Trophoblast cell (in vitro differentiated cells and primary cell): ENCODE data around the gene CALML4.

ENCODE experiments used
- DNase-seq, 2 donors: peaks; one replicate each; pipeline ENCODE4 v3.0.0-alpha.2; 2016
- H2AFZ ChIP-seq: 2 replicates; pipeline ENCODE4 v1.6.1; 2013; ENCODE audit warnings: low read length, moderate library complexity, mild to moderate bottlenecking; ENCODE audit not compliant: insufficient read depth, poor library complexity
- H2AK5ac ChIP-seq: 2 replicates; pipeline ENCODE4 v1.6.1; 2013; ENCODE audit warnings: mild to moderate bottlenecking, low read length
- H2BK120ac ChIP-seq: 2 replicates; pipeline ENCODE4 v1.6.1; 2013; ENCODE audit warnings: low read length, mild to moderate bottlenecking, moderate library complexity; ENCODE audit not compliant: insufficient read depth, poor library complexity
- H2BK12ac ChIP-seq: 2 replicates; pipeline ENCODE4 v1.6.1; 2013; ENCODE audit warnings: mild to moderate bottlenecking, low read length, moderate library complexity
- H2BK5ac ChIP-seq: 2 replicates; pipeline ENCODE4 v1.6.1; 2013; ENCODE audit warnings: low read length, low read depth, moderate library complexity, mild to moderate bottlenecking; ENCODE audit not compliant: poor library complexity
- H3K14ac ChIP-seq: 2 replicates; pipeline ENCODE4 v1.6.1; 2013; ENCODE audit warnings: mild to moderate bottlenecking, low read length
- H3K18ac ChIP-seq: 2 replicates; pipeline ENCODE4 v1.6.1; 2013; ENCODE audit warnings: mild to moderate bottlenecking, low read length
- H3K23ac ChIP-seq: 2 replicates; pipeline ENCODE4 v1.6.1; 2013; ENCODE audit warnings: low read length
- H3K27ac ChIP-seq: 2 replicates; pipeline ENCODE4 v1.5.1; 2013; ENCODE audit warnings: low read depth, mild to moderate bottlenecking, inconsistent platforms, low read length, moderate library complexity
- H3K27me3 ChIP-seq: 2 replicates; pipeline ENCODE4 v1.6.1; 2013; ENCODE audit warnings: inconsistent platforms, mild to moderate bottlenecking, low read length, moderate library complexity; ENCODE audit not compliant: insufficient read depth
- H3K36me3 ChIP-seq, 2 experiments: 1 replicate in 1 of 2; 2 replicates in 1 of 2; pipeline ENCODE4 v1.6.1; 2013; ENCODE audit warnings: low read length in 2 of 2, mild to moderate bottlenecking in 2 of 2, moderate library complexity in 1 of 2; ENCODE audit not compliant: insufficient read depth in 2 of 2, control insufficient read depth in 1 of 2
- H3K4ac ChIP-seq: 2 replicates; pipeline ENCODE4 v1.6.1; 2013; ENCODE audit warnings: low read depth, mild to moderate bottlenecking, low read length, moderate library complexity
- H3K4me1 ChIP-seq, 2 experiments: 1 replicate in 1 of 2; 2 replicates in 1 of 2; pipeline ENCODE4 v1.6.1; 2013; ENCODE audit warnings: low read length in 2 of 2, mild to moderate bottlenecking in 2 of 2, moderate library complexity in 1 of 2; ENCODE audit not compliant: insufficient read depth in 2 of 2, control insufficient read depth in 1 of 2
- H3K4me2 ChIP-seq: 2 replicates; pipeline ENCODE4 v1.6.1; 2013; ENCODE audit warnings: inconsistent platforms, mild to moderate bottlenecking, low read length, moderate library complexity
- H3K4me3 ChIP-seq: 2 replicates; pipeline ENCODE4 v1.5.1; 2013; ENCODE audit warnings: mild to moderate bottlenecking, low read depth, low read length, inconsistent platforms
- H3K79me1 ChIP-seq: one replicate; pipeline ENCODE4 v1.6.1; 2013; ENCODE audit warnings: low read length
- H3K79me2 ChIP-seq: 2 replicates; pipeline ENCODE4 v1.6.1; 2013; ENCODE audit warnings: low read length, mild to moderate bottlenecking; ENCODE audit not compliant: control insufficient read depth, insufficient read depth, poor library complexity
- H3K9ac ChIP-seq: 2 replicates; pipeline ENCODE4 v1.6.1; 2013; ENCODE audit warnings: mild to moderate bottlenecking, low read length
- H3K9me3 ChIP-seq: 2 replicates; pipeline ENCODE4 v1.6.1; 2013; ENCODE audit warnings: low read depth, mild to moderate bottlenecking, control low read depth, inconsistent platforms, low read length; ENCODE audit not compliant: insufficient read depth
- H4K12ac ChIP-seq: 2 replicates; pipeline ENCODE4 v1.6.1; 2013; ENCODE audit warnings: low read depth, mild to moderate bottlenecking, low read length, moderate library complexity
- H4K8ac ChIP-seq: 2 replicates; pipeline ENCODE4 v1.6.1; 2013; ENCODE audit warnings: low read depth, mild to moderate bottlenecking, low read length, moderate library complexity
- H4K91ac ChIP-seq: one replicate; pipeline ENCODE4 v1.6.1; 2013; ENCODE audit warnings: low read depth, mild to moderate bottlenecking, low read length, moderate library complexity
- WGBS: extraction: QIAGEN DNeasy Blood & Tissue Kit; methylation state at CpG from one replicate; pipeline ENCODE4 v1.1.7; 2013; ENCODE audit warnings: missing lambda C conversion rate; ENCODE audit not compliant: insufficient read length, insufficient coverage; ENCODE audit errors: extremely low coverage; 5-methylcytosine and 5-hydroxymethylcytosine counted together

The CALML4 gene

GRCh38 chr15:68209272-68209671 is 4.1 kb upstream of the CALML4 start:
- H3K4me1 ChIP-seq: peaks cover 0 to 3% of the 10 kb centered on the region in 2 experiments
- no peak overlapping the region for H4K91ac ChIP-seq
- no peak overlapping the region for H2AFZ ChIP-seq
- no peak overlapping the region for H2AK5ac ChIP-seq
- H3K27me3 ChIP-seq: no peaks in the 10 kb centered on the region
- H3K27ac ChIP-seq: no peak overlapping the region
- no peak overlapping the region for H3K4me3 ChIP-seq
- H2BK12ac ChIP-seq: no peak overlapping the region
- no peaks in the 10 kb centered on the region for H3K9me3 ChIP-seq
- H3K36me3 ChIP-seq: peaks cover 12 to 17% of the 10 kb centered on the region in 2 experiments
- H3K9ac ChIP-seq: no peak overlapping the region
- WGBS: no CpG with 5 or more reads among the region's 7 CpGs
- no peak overlapping the region for H3K18ac ChIP-seq
- H3K14ac ChIP-seq: no peak overlapping the region
- no peak overlapping the region for H4K8ac ChIP-seq
- no peak overlapping the region for H4K12ac ChIP-seq
- DNase-seq: no peak
- H3K4me2 ChIP-seq: no peak overlapping the region
- no peaks in the 10 kb centered on the region for H3K79me1 ChIP-seq
- H3K4ac ChIP-seq: no peak overlapping the region
- H2BK5ac ChIP-seq: no peak overlapping the region
- no peak overlapping the region for H3K23ac ChIP-seq
- no peaks in the 10 kb centered on the region for H3K79me2 ChIP-seq
- no peak overlapping the region for H2BK120ac ChIP-seq

- Histone ChIP-seq H3K36me3 (peaks cover 12 to 17% of the 10 kb centered on the region in 2 experiments), H2BK5ac (no peak overlapping the region), H3K4me1 (peaks cover 0 to 3% of the 10 kb centered on the region in 2 experiments), H3K79me1 (no peaks in the 10 kb centered on the region), H3K4me2 (no peak overlapping the region), H2BK12ac (no peak overlapping the region), H4K91ac (no peak overlapping the region), H3K9ac (no peak overlapping the region), H3K9me3 (no peaks in the 10 kb centered on the region), H3K4ac (no peak overlapping the region), H3K18ac (no peak overlapping the region), H3K4me3 (no peak overlapping the region), H4K8ac (no peak overlapping the region), H2AK5ac (no peak overlapping the region), H2AFZ (no peak overlapping the region), H4K12ac (no peak overlapping the region), H3K79me2 (no peaks in the 10 kb centered on the region), H3K27ac (no peak overlapping the region), H3K14ac (no peak overlapping the region), H2BK120ac (no peak overlapping the region), H3K27me3 (no peaks in the 10 kb centered on the region), H3K23ac (no peak overlapping the region)
- no CpG with 5 or more reads among the region's 13 CpGs for WGBS
- DNase-seq: no peak
Observed at GRCh38 chr15:68208636-68209240, 3.6 kb upstream of the CALML4 start.

- Histone ChIP-seq H3K4me2 (no peak overlapping the region), H2AK5ac (no peak overlapping the region), H4K91ac (no peak overlapping the region), H3K4ac (no peak overlapping the region), H3K4me3 (no peak overlapping the region), H3K14ac (no peak overlapping the region), H3K27me3 (no peaks in the 10 kb centered on the region), H3K79me1 (no peaks in the 10 kb centered on the region), H3K9ac (no peak overlapping the region), H2AFZ (no peak overlapping the region), H4K12ac (no peak overlapping the region), H3K79me2 (no peaks in the 10 kb centered on the region), H4K8ac (no peak overlapping the region), H3K27ac (no peak overlapping the region), H2BK12ac (no peak overlapping the region), H2BK5ac (no peak overlapping the region), H3K23ac (no peak overlapping the region), H3K18ac (no peak overlapping the region), H3K4me1 (peaks cover 0 to 3% of the 10 kb centered on the region in 2 experiments), H3K36me3 (peaks cover 12 to 16% of the 10 kb centered on the region in 2 experiments), H3K9me3 (no peaks in the 10 kb centered on the region), H2BK120ac (no peak overlapping the region)
- WGBS: no CpG with 5 or more reads among the region's 16 CpGs
- no peak for DNase-seq
Observed at GRCh38 chr15:68208136-68208535, 3.0 kb upstream of the CALML4 start.

- H2BK12ac ChIP-seq: no peak overlapping the region
- H3K27ac ChIP-seq: no peak overlapping the region
- H3K9me3 ChIP-seq: no peaks in the 10 kb centered on the region
- H3K4me3 ChIP-seq: no peak overlapping the region
- H3K79me2 ChIP-seq: no peaks in the 10 kb centered on the region
- no peak overlapping the region for H3K9ac ChIP-seq
- H4K8ac ChIP-seq: no peak overlapping the region
- no peak overlapping the region for H3K18ac ChIP-seq
- H3K14ac ChIP-seq: no peak overlapping the region
- no peak overlapping the region for H2BK5ac ChIP-seq
- no peak overlapping the region for H4K12ac ChIP-seq
- DNase-seq: no peak
- H3K79me1 ChIP-seq: no peaks in the 10 kb centered on the region
- H3K4me2 ChIP-seq: no peak overlapping the region
- H2AFZ ChIP-seq: no peak overlapping the region
- no peak overlapping the region for H4K91ac ChIP-seq
- H2BK120ac ChIP-seq: no peak overlapping the region
- no CpG with 5 or more reads among the region's 12 CpGs for WGBS
- no peaks in the 10 kb centered on the region for H3K27me3 ChIP-seq
- H3K23ac ChIP-seq: no peak overlapping the region
- H2AK5ac ChIP-seq: no peak overlapping the region
- H3K4me1 ChIP-seq: peaks cover 0 to 3% of the 10 kb centered on the region in 2 experiments
- no peak overlapping the region for H3K4ac ChIP-seq
- H3K36me3 ChIP-seq: peaks cover 12 to 16% of the 10 kb centered on the region in 2 experiments
Observed at GRCh38 chr15:68207176-68207935, 2.2 kb upstream of the CALML4 start.
